ENCODE results near the gene MANBA. TPM values are rescaled to one million over a fixed set of nuclear protein-coding genes. Genes with fewer than 3 reads are reported as not detected.

The MANBA gene
- total and polyA plus RNA-seq, 4 donors = 19.9 to 100 (median 32.1) TPM

GRCh38 chr4:102633100-102633499, 127.7 kb downstream of the MANBA start:
- Histone ChIP-seq H3K27ac (ENCODE audit: low read depth in 1 of 2, low read length in 1 of 2) (no peak overlapping the region), H3K36me3 (ENCODE audit: control insufficient read depth in 4 of 4, insufficient read depth in 4 of 4, low read length in 4 of 4) (peaks cover 2 to 22% (median 10%) of the 10 kb centered on the region in 4 donors), H3K4me1 (ENCODE audit: control insufficient read depth in 5 of 5, insufficient read depth in 5 of 5, low read length in 5 of 5) (peaks cover 0 to 11% (median 0%) of the 10 kb centered on the region in 5 donors), H3K9me3 (ENCODE audit: control insufficient read depth in 4 of 4, insufficient read depth in 3 of 4, low read length in 3 of 4) (no peaks in the 10 kb centered on the region), H3K27me3 (ENCODE audit: control insufficient read depth in 3 of 3, insufficient read depth in 3 of 3, low read length in 2 of 3) (no peaks in the 10 kb centered on the region), H3K4me3 (no peak overlapping the region), H3K9ac (ENCODE audit: insufficient read depth in 1 of 2, low read length in 2 of 2) (no peak overlapping the region)
- ATAC-seq (ENCODE audit: insufficient read depth, low FRiP score) (no peak), DNase-seq (no peak)
- no peak for TF ChIP-seq CTCF (IDR thresholded peaks at IDR 0.05; ENCODE audit: control extremely low read depth, extremely low read depth)
- 78 to 81% methylated on average over 6 of the region's 6 CpGs for WGBS, 2 donors

GRCh38 chr4:102632241-102633065, 128.3 kb downstream of the MANBA start:
- H3K4me1 ChIP-seq (ENCODE audit: control insufficient read depth in 5 of 5, insufficient read depth in 5 of 5, low read length in 5 of 5) = peaks cover 0 to 11% (median 0%) of the 10 kb centered on the region in 5 donors
- H3K4me3 ChIP-seq = no peak overlapping the region
- ATAC-seq (ENCODE audit: insufficient read depth, low FRiP score) (no peak), DNase-seq (peak in 2 of 3 donors; percentile 65)
- peak overlapping the region in 1 of 2 donors; percentile 0 for H3K27ac ChIP-seq (ENCODE audit: low read depth in 1 of 2, low read length in 1 of 2)
- peaks cover 0 to 18% (median 10%) of the 10 kb centered on the region in 4 donors for H3K36me3 ChIP-seq (ENCODE audit: control insufficient read depth in 4 of 4, insufficient read depth in 4 of 4, low read length in 4 of 4)
- no peak overlapping the region for H3K9ac ChIP-seq (ENCODE audit: insufficient read depth in 1 of 2, low read length in 2 of 2)
- no peak for TF ChIP-seq CTCF (IDR thresholded peaks at IDR 0.05; ENCODE audit: control extremely low read depth, extremely low read depth)
- WGBS, 2 donors = 55% methylated on average over 6 of the region's 6 CpGs
- H3K27me3 ChIP-seq (ENCODE audit: control insufficient read depth in 3 of 3, insufficient read depth in 3 of 3, low read length in 2 of 3) = no peaks in the 10 kb centered on the region
- H3K9me3 ChIP-seq (ENCODE audit: control insufficient read depth in 4 of 4, insufficient read depth in 3 of 4, low read length in 3 of 4) = no peaks in the 10 kb centered on the region

- no peak for TF ChIP-seq CTCF (IDR thresholded peaks at IDR 0.05; ENCODE audit: control extremely low read depth, extremely low read depth)
- 77 to 81% methylated on average over 7 of the region's 7 CpGs for WGBS, 2 donors
- peak overlapping the region; percentile 0 to 2 for H3K27ac ChIP-seq (ENCODE audit: low read depth in 1 of 2, low read length in 1 of 2)
- H3K4me1 ChIP-seq (ENCODE audit: control insufficient read depth in 5 of 5, insufficient read depth in 5 of 5, low read length in 5 of 5) = peaks cover 0 to 11% (median 0%) of the 10 kb centered on the region in 5 donors
- no peaks in the 10 kb centered on the region for H3K9me3 ChIP-seq (ENCODE audit: control insufficient read depth in 4 of 4, insufficient read depth in 3 of 4, low read length in 3 of 4)
- H3K9ac ChIP-seq (ENCODE audit: insufficient read depth in 1 of 2, low read length in 2 of 2) = no peak overlapping the region
- H3K4me3 ChIP-seq = no peak overlapping the region
- no peak for ATAC-seq (ENCODE audit: insufficient read depth, low FRiP score)
- peaks cover 0 to 18% (median 10%) of the 10 kb centered on the region in 4 donors for H3K36me3 ChIP-seq (ENCODE audit: control insufficient read depth in 4 of 4, insufficient read depth in 4 of 4, low read length in 4 of 4)
- no peaks in the 10 kb centered on the region for H3K27me3 ChIP-seq (ENCODE audit: control insufficient read depth in 3 of 3, insufficient read depth in 3 of 3, low read length in 2 of 3)
- no peak for DNase-seq
Observed at GRCh38 chr4:102631616-102632015, 129.2 kb downstream of the MANBA start.

Data from lung (tissue), 12 donors.